ENCODE measurements around the gene ZDHHC14.
"Not testable (repeated sequence)": the region's sequence is repeated elsewhere in the genome, so short reads cannot be mapped to it uniquely, and the experiment has no call there.

Gene ZDHHC14

GRCh38 chr6:157380779-157381561, at the start of gene ZDHHC14:
Gene ZDHHC14 (plus strand): TSS chr6:157381190.
- DNase-seq = peak; percentile 90 to 91

- no peak for DNase-seq
Measured at GRCh38 chr6:157332813-157333212, 48.2 kb upstream of the ZDHHC14 start.

GRCh38 chr6:157333537-157333936, 47.5 kb upstream of the ZDHHC14 start:
- DNase-seq = no peak

GRCh38 chr6:157333956-157334355, 47.0 kb upstream of the ZDHHC14 start:
- no peak for DNase-seq

- no peak for DNase-seq
Measured at GRCh38 chr6:157335829-157336228, 45.2 kb upstream of the ZDHHC14 start.

GRCh38 chr6:157337276-157337675, 43.7 kb upstream of the ZDHHC14 start:
- not testable (repeated sequence) for DNase-seq

GRCh38 chr6:157337751-157338150, 43.2 kb upstream of the ZDHHC14 start:
- no peak for DNase-seq

- DNase-seq = no peak
Measured at GRCh38 chr6:157339432-157339831, 41.6 kb upstream of the ZDHHC14 start.

- DNase-seq = no peak
Measured at GRCh38 chr6:157343732-157344131, 37.3 kb upstream of the ZDHHC14 start.

GRCh38 chr6:157346373-157346772, 34.6 kb upstream of the ZDHHC14 start:
- no peak for DNase-seq

- no peak for DNase-seq
Measured at GRCh38 chr6:157358287-157358686, 22.7 kb upstream of the ZDHHC14 start.

- no peak for DNase-seq
Measured at GRCh38 chr6:157361886-157362285, 19.1 kb upstream of the ZDHHC14 start.

- DNase-seq = no peak
Measured at GRCh38 chr6:157364705-157365104, 16.3 kb upstream of the ZDHHC14 start.

GRCh38 chr6:157366648-157367047, 14.3 kb upstream of the ZDHHC14 start:
- DNase-seq = no peak

- no peak for DNase-seq
Measured at GRCh38 chr6:157368359-157369049, 12.5 kb upstream of the ZDHHC14 start.

- DNase-seq = no peak
Measured at GRCh38 chr6:157370755-157371154, 10.2 kb upstream of the ZDHHC14 start.

GRCh38 chr6:157372501-157373280, 8.3 kb upstream of the ZDHHC14 start:
- no peak for DNase-seq

- DNase-seq = no peak
Measured at GRCh38 chr6:157374889-157375443, 6.0 kb upstream of the ZDHHC14 start.

GRCh38 chr6:157376241-157376640, 4.7 kb upstream of the ZDHHC14 start:
- DNase-seq = peak in 1 of 2 experiments; percentile 18

GRCh38 chr6:157376706-157377230, 4.2 kb upstream of the ZDHHC14 start:
- DNase-seq = no peak

GRCh38 chr6:157379656-157380457, 1.1 kb upstream of the ZDHHC14 start:
- DNase-seq = peak; percentile 81 to 90

GRCh38 chr6:157380458-157380778, 572 bp upstream of the ZDHHC14 start:
- no peak for DNase-seq

All from stimulated activated CD4-positive, alpha-beta T cell treated with anti-CD3 and anti-CD28 coated beads, Interleukin-4, amount 100 ng/mL, for 4 hours (primary cell).